ENCODE results near the gene PURB.
"Not testable (repeated sequence)": the region's sequence is repeated elsewhere in the genome, so short reads cannot be mapped to it uniquely, and the experiment has no call there.

DNA sequence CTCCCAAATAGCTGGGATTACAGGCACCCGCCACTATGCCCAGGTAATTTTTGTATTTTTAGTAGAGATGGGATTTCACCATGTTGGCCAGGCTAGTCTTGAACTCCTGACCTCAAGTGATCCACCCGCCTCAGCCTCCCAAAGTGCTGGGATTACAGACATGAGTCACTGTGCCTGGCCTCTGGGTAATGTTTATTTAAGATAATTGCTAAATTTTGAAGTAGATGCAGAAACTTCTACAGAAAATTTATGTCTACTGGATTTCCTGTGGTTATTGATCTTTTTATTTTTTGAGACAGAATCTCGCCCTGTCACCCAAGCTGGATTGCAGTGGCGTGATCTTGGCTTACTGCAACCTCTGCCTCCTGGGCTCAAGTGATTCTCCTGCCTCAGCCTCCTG, 23.4 kb downstream of the PURB start:
- not testable (repeated sequence) for TF ChIP-seq CTCF (IDR thresholded peaks at IDR 0.05; ENCODE audit: poor library complexity, severe bottlenecking); RAD21 (conservative IDR thresholded peaks at IDR 0.05); POLR2AphosphoS5 (IDR thresholded peaks at IDR 0.05)

Measured in neural cell (in vitro differentiated cells).